ENCODE data around the gene MUS81. TPM values are rescaled to one million over a fixed set of nuclear protein-coding genes. Genes with fewer than 3 reads are reported as not detected.

The MUS81 gene
- total and polyA plus RNA-seq, 9 donors, result 15.9 to 87.0 (median 55.7) TPM

DNA sequence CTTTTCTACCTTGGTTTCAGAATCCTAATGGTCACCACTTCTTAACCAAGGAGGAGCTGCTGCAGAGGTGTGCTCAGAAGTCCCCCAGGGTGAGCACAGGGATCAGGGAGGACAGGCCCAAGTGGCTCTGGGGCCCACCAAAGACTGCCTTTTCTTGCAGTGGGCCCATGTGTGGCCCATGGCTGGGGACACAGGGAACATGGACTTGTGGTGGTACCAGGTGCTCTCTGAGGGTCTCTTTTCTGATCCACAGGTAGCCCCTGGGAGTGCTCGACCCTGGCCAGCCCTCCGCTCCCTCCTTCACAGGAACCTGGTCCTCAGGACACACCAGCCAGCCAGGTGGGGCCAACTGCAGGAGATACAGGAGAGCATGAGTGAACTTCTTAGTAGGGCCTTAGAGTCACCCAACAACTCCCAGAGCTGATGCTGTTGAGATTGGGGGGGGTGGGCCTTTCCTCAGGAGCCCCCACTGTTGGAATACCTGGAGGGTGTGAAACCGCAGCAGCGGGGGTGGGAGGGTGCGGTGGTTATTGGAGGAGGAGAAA, 2.0 kb downstream of the MUS81 start:
- Histone ChIP-seq H3K27ac (peak overlapping the region in 1 of 2 donors; percentile 18), H3K4me3 (no peak overlapping the region), H3K27me3 (no peaks in the 10 kb centered on the region), H3K36me3 (no peaks in the 10 kb centered on the region), H3K4me1 (ENCODE audit: insufficient read depth) (no peaks in the 10 kb centered on the region), H3K9me3 (no peaks in the 10 kb centered on the region)
- WGBS, 3 donors, result 73 to 92% (median 81%) methylated on average over 5 of the region's 5 CpGs
- DNase-seq, result peak in 3 of 5 donors; percentile 24 to 36 (median 31)
- intact Hi-C loops (cut with DNase I), result no loop called here
- no peak for TF ChIP-seq EP300 (IDR thresholded peaks at IDR 0.05)
- no peak for TF ChIP-seq POLR2A (IDR thresholded peaks at IDR 0.05)
- TF ChIP-seq, protein P1, sequence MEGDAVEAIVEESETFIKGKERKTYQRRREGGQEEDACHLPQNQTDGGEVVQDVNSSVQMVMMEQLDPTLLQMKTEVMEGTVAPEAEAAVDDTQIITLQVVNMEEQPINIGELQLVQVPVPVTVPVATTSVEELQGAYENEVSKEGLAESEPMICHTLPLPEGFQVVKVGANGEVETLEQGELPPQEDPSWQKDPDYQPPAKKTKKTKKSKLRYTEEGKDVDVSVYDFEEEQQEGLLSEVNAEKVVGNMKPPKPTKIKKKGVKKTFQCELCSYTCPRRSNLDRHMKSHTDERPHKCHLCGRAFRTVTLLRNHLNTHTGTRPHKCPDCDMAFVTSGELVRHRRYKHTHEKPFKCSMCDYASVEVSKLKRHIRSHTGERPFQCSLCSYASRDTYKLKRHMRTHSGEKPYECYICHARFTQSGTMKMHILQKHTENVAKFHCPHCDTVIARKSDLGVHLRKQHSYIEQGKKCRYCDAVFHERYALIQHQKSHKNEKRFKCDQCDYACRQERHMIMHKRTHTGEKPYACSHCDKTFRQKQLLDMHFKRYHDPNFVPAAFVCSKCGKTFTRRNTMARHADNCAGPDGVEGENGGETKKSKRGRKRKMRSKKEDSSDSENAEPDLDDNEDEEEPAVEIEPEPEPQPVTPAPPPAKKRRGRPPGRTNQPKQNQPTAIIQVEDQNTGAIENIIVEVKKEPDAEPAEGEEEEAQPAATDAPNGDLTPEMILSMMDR (IDR thresholded peaks at IDR 0.05), result no peak

DNA sequence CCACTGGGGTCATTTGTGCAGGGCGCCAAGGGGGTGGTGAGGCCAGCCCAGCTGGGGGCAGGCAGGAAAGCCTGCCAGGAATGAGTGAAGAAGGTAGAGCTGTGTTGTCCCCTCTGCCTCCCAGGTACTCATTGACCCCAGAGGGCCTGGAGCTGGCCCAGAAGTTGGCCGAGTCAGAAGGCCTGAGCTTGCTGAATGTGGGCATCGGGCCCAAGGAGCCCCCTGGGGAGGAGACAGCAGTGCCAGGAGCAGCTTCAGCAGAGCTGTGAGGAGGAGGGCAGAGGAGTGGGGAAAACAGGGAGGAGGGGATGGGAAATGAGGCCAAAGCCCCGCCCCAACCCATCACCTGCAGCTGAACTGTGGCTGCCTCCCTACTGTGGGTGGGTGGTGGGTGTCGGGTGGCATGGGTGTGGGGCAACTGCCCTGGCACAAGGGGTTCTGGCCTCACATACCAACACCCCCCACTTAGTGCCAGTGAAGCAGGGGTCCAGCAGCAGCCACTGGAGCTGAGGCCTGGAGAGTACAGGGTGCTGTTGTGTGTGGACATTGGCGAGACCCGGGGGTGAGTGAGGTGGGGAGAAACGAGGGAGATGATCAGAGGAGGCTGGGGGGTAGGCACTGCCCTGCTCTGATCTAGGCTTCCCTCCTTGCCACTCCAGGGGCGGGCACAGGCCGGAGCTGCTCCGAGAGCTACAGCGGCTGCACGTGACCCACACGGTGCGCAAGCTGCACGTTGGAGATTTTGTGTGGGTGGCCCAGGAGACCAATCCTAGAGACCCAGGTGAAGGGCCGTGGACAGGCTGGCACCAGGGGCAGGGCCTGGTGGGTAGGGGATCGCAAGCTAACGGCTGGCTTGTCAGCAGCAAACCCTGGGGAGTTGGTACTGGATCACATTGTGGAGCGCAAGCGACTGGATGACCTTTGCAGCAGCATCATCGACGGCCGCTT, 3.0 kb downstream of the MUS81 start:
- WGBS, 3 donors, result 79 to 82% (median 81%) methylated on average over 24 of the region's 24 CpGs
- Histone ChIP-seq H3K9me3 (no peaks in the 10 kb centered on the region), H3K4me3 (no peak overlapping the region), H3K27ac (no peak overlapping the region), H3K27me3 (no peaks in the 10 kb centered on the region), H3K4me1 (ENCODE audit: insufficient read depth) (no peaks in the 10 kb centered on the region), H3K36me3 (no peaks in the 10 kb centered on the region)
- TF ChIP-seq, protein P1 (IDR thresholded peaks at IDR 0.05), result no peak
- TF ChIP-seq EP300 (IDR thresholded peaks at IDR 0.05) (no peak), POLR2A (IDR thresholded peaks at IDR 0.05) (no peak)
- peak in 3 of 5 donors; percentile 23 to 51 (median 29) for DNase-seq
- intact Hi-C loops (cut with DNase I), result no loop called here

DNA sequence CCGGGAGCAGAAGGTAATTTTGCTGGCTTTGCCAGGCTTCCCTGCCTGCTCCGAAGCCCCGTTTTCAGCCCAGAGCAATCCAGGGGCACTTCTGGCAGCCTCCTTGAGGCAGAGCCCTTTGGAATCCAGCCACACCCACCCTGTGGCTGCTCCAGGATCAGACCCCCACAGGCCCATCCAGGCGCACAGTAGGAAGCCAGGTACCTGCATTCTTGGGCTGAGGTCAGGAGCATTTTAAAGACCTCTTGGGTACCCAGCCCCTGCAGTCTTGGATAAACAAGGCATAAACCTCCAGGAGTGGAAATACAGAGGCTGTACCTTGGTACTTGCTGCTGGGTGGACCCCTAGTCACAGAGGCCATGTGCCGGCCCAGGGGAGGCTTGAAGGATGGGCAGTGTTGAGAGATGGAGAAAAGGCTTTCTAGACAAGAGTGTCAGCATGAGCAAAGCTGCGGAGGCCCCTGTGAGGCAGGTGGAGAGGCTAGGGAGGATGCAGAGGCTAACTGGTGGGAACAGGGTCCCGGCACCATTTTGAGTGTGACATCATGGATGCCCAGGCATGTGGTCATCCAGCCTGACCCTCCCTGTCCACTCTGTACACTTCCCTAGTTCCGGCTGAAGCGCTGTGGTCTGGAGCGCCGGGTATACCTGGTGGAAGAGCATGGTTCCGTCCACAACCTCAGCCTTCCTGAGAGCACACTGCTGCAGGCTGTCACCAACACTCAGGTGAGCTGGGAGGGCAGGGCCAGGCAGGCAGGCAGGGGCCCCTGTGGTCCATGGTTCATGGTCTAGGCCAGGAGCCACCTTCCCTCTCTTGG, 3.9 kb downstream of the MUS81 start:
- intact Hi-C loops (cut with DNase I), result no loop called here
- 76 to 79% (median 76%) methylated on average over 12 of the region's 12 CpGs for WGBS, 3 donors
- Histone ChIP-seq H3K27ac (no peak overlapping the region), H3K4me1 (ENCODE audit: insufficient read depth) (no peaks in the 10 kb centered on the region), H3K36me3 (no peaks in the 10 kb centered on the region), H3K27me3 (no peaks in the 10 kb centered on the region), H3K4me3 (no peak overlapping the region), H3K9me3 (no peaks in the 10 kb centered on the region)
- TF ChIP-seq, protein P1 (IDR thresholded peaks at IDR 0.05), result no peak
- no peak for TF ChIP-seq POLR2A (IDR thresholded peaks at IDR 0.05)
- TF ChIP-seq EP300 (IDR thresholded peaks at IDR 0.05), result no peak
- peak in 4 of 5 donors; percentile 7 to 29 (median 24) for DNase-seq

Data from ovary (tissue), 9 donors.